K562 (cell line): Measurements from ENCODE around the gene NEURL1B. TPM values are rescaled to one million over a fixed set of nuclear protein-coding genes. Genes with fewer than 3 reads are reported as not detected.

Experiments used
- ATAC-seq: fragments of 200-7000 bp; cut with Tn5 transposase; 3 replicates; pipeline ENCODE4 v1.9.1; 2020; ENCODE audit warnings: moderate library complexity
- BruUV-seq: library from RNA; stranded (reverse); fragments of 400-500 nt; replicated peaks from 2 replicates; lab custom pipeline; 2021; lab: Mats Ljungman, UMichigan
- CTCF ChIA-PET: fragments of 300-600 bp; formaldehyde crosslinking; extraction: SDS; loops from one replicate; lab custom pipeline; 2021; ENCODE audit warnings: low intra/inter-chr PET ratio; lab: Yijun Ruan, JAX
- POLR2A ChIA-PET: fragments of 300-600, 350-650 bp; sonication (Branson Sonifier 250); formaldehyde crosslinking; extraction: SDS; loops from one replicate; lab custom pipeline; 2021; ENCODE audit warnings: antibody characterized with exemption, inconsistent platforms; lab: Yijun Ruan, JAX
- DNase-seq, 4 experiments: peaks; one replicate each; pipeline versions ENCODE4 v3.0.0 to v3.0.0-alpha.2; 2011 to 2018; ENCODE audit warnings: low spot score in 3 of 4, mixed read lengths in 3 of 4; ENCODE audit errors: extremely low read depth in 1 of 4
- FAIRE-seq: peaks from 2 replicates; lab custom pipeline; 2011; peaks lifted over from hg19 to GRCh38; lab: Jason Lieb, UNC
- H2AFZ ChIP-seq: 2 replicates; pipeline ENCODE4 v1.6.0; 2011; ENCODE audit warnings: low read depth, low read length, control low read depth, inconsistent platforms
- H3K27ac ChIP-seq: fragments of 200-600 bp; 3 replicates; pipeline ENCODE4 v1.8.0; 2011; ENCODE audit warnings: low read depth, mild to moderate bottlenecking, control low read depth, inconsistent platforms, low read length, moderate library complexity, mixed read lengths; ENCODE audit errors: extremely low read depth
- H3K27me3 ChIP-seq, 2 experiments: fragments of 300-600 bp in 1 of 2; 2 replicates in 1 of 2; 3 replicates in 1 of 2; pipeline versions ENCODE4 v1.6.0 to v1.8.0; 2011; ENCODE audit warnings: inconsistent platforms in 2 of 2, low read length in 2 of 2, mild to moderate bottlenecking in 1 of 2, mixed read lengths in 1 of 2, moderate library complexity in 1 of 2; ENCODE audit not compliant: control insufficient read depth in 2 of 2, insufficient read depth in 2 of 2
- H3K36me3 ChIP-seq: fragments of 300-600 bp; 3 replicates; pipeline ENCODE4 v1.8.0; 2011; ENCODE audit warnings: mild to moderate bottlenecking, low read length, inconsistent platforms; ENCODE audit not compliant: control insufficient read depth, insufficient read depth
- H3K4me1 ChIP-seq, 2 experiments: fragments of 200-600 bp in 1 of 2; replicated peaks in 1 of 2; 2 replicates in 1 of 2; 3 replicates in 1 of 2; pipeline versions ENCODE4 v1.5.1 to v1.8.0; 2011; ENCODE audit warnings: inconsistent platforms in 2 of 2, low read length in 2 of 2, mild to moderate bottlenecking in 1 of 2, mixed read lengths in 1 of 2, moderate library complexity in 1 of 2; ENCODE audit not compliant: control insufficient read depth in 2 of 2, insufficient read depth in 2 of 2
- H3K4me2 ChIP-seq: 2 replicates; pipeline ENCODE4 v1.6.1; 2011; ENCODE audit warnings: low read length, control low read depth, inconsistent platforms, mixed read lengths; ENCODE audit not compliant: insufficient read depth
- H3K4me3 ChIP-seq: fragments of 200-600 bp; sonication (generic), shearing (Covaris generic); 2 replicates; pipeline ENCODE4 v1.5.1; 2016; ENCODE audit warnings: control low read depth, inconsistent platforms
- H3K79me2 ChIP-seq: fragments of 200-600 bp; 3 replicates; pipeline ENCODE4 v1.8.0; 2011; ENCODE audit warnings: low read length, inconsistent platforms; ENCODE audit not compliant: control insufficient read depth, insufficient read depth
- H3K9ac ChIP-seq, 2 experiments: 2 replicates each; pipeline versions ENCODE4 v1.6.0 to v1.6.1; 2011; ENCODE audit warnings: low read depth in 2 of 2, low read length in 2 of 2, control low read depth in 1 of 2, inconsistent platforms in 1 of 2, mild to moderate bottlenecking in 1 of 2, mixed read lengths in 1 of 2; ENCODE audit not compliant: insufficient read depth in 1 of 2
- H3K9me1 ChIP-seq: one replicate; pipeline ENCODE4 v1.6.0; 2011; ENCODE audit warnings: inconsistent platforms, mild to moderate bottlenecking, low read length, moderate library complexity; ENCODE audit not compliant: control insufficient read depth, insufficient read depth
- H3K9me3 ChIP-seq: replicated peaks from 2 replicates; pipeline ENCODE4 v1.5.1; 2011; ENCODE audit warnings: low read depth, low read length, inconsistent platforms; ENCODE audit not compliant: control insufficient read depth, insufficient read depth
- H4K20me1 ChIP-seq: replicated peaks from 2 replicates; pipeline ENCODE4 v1.6.1; 2011; ENCODE audit warnings: low read length, inconsistent platforms, mixed read lengths; ENCODE audit not compliant: control insufficient read depth, insufficient read depth
- CBX2 ChIP-seq: fragments of 200-600 bp; sonication (generic); IDR thresholded peaks from one replicate; pipeline ENCODE4 v1.6.1; 2012; ENCODE audit warnings: mild to moderate bottlenecking, low read length, inconsistent platforms; ENCODE audit not compliant: insufficient read depth, poor library complexity, severe bottlenecking
- MBD2 ChIP-seq: sonication (generic); IDR thresholded peaks from 2 replicates; pipeline ENCODE4 v1.6.1; 2016; ENCODE audit warnings: low read depth, borderline replicate concordance
- MTF1 ChIP-seq: fragments of 250-450 bp; sonication (Bioruptor Pico); IDR thresholded peaks from 2 replicates; pipeline ENCODE4 v1.9.0; 2021; ENCODE audit warnings: moderate library complexity, mild to moderate bottlenecking, inconsistent platforms, borderline replicate concordance
- NKRF ChIP-seq: fragments of 450-650 bp; IDR thresholded peaks from 2 replicates; pipeline ENCODE4 v1.6.1; 2016; ENCODE audit warnings: borderline replicate concordance
- NR0B1 ChIP-seq: fragments of 450-650 bp; IDR thresholded peaks from one replicate; pipeline ENCODE4 v1.6.1; 2018; ENCODE audit warnings: mild to moderate bottlenecking, moderate library complexity; ENCODE audit not compliant: partially characterized antibody
- POLR3G ChIP-seq: IDR thresholded peaks from 2 replicates; pipeline ENCODE4 v1.6.1; 2011; ENCODE audit not compliant: insufficient read length, insufficient replicate concordance; ENCODE audit errors: extremely low read depth
- ZNF24 ChIP-seq: fragments of 450-650 bp; IDR thresholded peaks from 2 replicates; pipeline ENCODE4 v1.6.1; 2016
- ZNF354B ChIP-seq: fragments of 250-450 bp; sonication (Bioruptor Pico); IDR thresholded peaks from 2 replicates; pipeline ENCODE4 v1.4.0; 2020
- WGBS: fragments of 100-300 bp; shearing (Covaris generic); methylation state at CpG from one replicate; pipeline ENCODE4 v1.1.6; 2016; ENCODE audit warnings: low coverage, mixed read lengths; ENCODE audit not compliant: insufficient coverage; ENCODE audit errors: missing lambda C conversion rate; 5-methylcytosine and 5-hydroxymethylcytosine counted together
- in situ Hi-C: fragments of 300-500 bp; cut with MboI; formaldehyde crosslinking; loops from 4 replicates; pipeline ENCODE4 v1.15.0; 2018; ENCODE audit warnings: inconsistent platforms, mixed read lengths
- intact Hi-C: fragments of 100-400 bp; cut with micrococcal nuclease; formaldehyde crosslinking; loops from 2 replicates; pipeline ENCODE4 v1.14.2; 2022
- polyA plus RNA-seq, 8 experiments: library from polyadenylated mRNA; depleted of rRNA in 4 of 8; stranded (reverse) in 5 of 8; unstranded in 3 of 8; fragments of >200 nt; fragmentation: Nextera tagmentation in 2 of 8; fragmentation: Illumina TruSeq in 1 of 8; extraction: Ambion mirVana in 2 of 8; extraction: Trizol in 1 of 8; gene quantifications; 2 replicates each; pipeline versions ENCODE4 v1.2.1 to v1.2.3, GENCODE V29; 2011 to 2014; ENCODE audit warnings: inconsistent platforms in 1 of 8, missing spikeins in 1 of 8
- total RNA-seq, 7 experiments: library from RNA; depleted of rRNA in 6 of 7; stranded (reverse); fragments of >200 nt in 6 of 7; fragmentation: Illumina TruSeq in 2 of 7; extraction: Trizol in 2 of 7; gene quantifications; 2 replicates each; pipeline versions ENCODE4 v1.2.1 to v1.2.3, GENCODE V29; 2011 to 2021; ENCODE audit warnings: low replicate concordance in 1 of 7
- TF ChIP-seq, protein P1 (sequence below): IDR thresholded peaks from 2 replicates; pipeline ENCODE4 v1.6.1; 2011; ENCODE audit warnings: borderline replicate concordance, low read depth, mild to moderate bottlenecking, moderate library complexity, low read length; ENCODE audit not compliant: insufficient read depth, poor library complexity, severe bottlenecking

NEURL1B gene
- total and polyA plus RNA-seq, 9 of the 15 experiments (the other 6 are each of a cell fraction or from before 2014, with no cell fraction given) = 0.04 TPM; not detected in 8

- Histone ChIP-seq H3K27me3 (peaks cover 4 to 49% of the 10 kb centered on the region in 2 experiments; a peak in 4 of 5 replicates), H4K20me1 (no peaks in the 10 kb centered on the region), H3K9me1 (no peaks in the 10 kb centered on the region), H2AFZ (no peak overlapping the region), H3K4me2 (no peak overlapping the region), H3K27ac (no peak overlapping the region), H3K79me2 (no peaks in the 10 kb centered on the region), H3K4me1 (peaks cover 0 to 7% of the 10 kb centered on the region in 2 experiments; a peak in 1 of 5 replicates), H3K4me3 (no peak overlapping the region), H3K36me3 (no peaks in the 10 kb centered on the region), H3K9me3 (no peaks in the 10 kb centered on the region), H3K9ac (no peak overlapping the region)
- ATAC-seq = no peak
- TF ChIP-seq ZNF24 (peak; percentile 91), ZNF354B (CRISPR knock-in tag) (no peak), NR0B1 (no peak)
- no TSS peak for BruUV-seq
- ChIA-PET POLR2A (interaction anchor here (0.7 kb wide), 1 partner anchor 28 kb away, joined by 3 read pairs; no protein-coding TSS in a partner anchor), CTCF (no interaction called here)
- in situ Hi-C loops = no loop called here
- 33% methylated on average over 9 of the region's 9 CpGs for WGBS
- no peak for DNase-seq
- intact Hi-C loops = no loop called here
- no peak for FAIRE-seq
Observed at GRCh38 chr5:172670444-172670843, 29.4 kb downstream of the NEURL1B start.

GRCh38 chr5:172671091-172671490 is 30.0 kb downstream of the NEURL1B start:
- no TSS peak for BruUV-seq
- intact Hi-C loops = no loop called here
- ChIA-PET CTCF (no interaction called here), POLR2A (no interaction called here)
- Histone ChIP-seq H3K9me1 (no peaks in the 10 kb centered on the region), H3K4me3 (no peak overlapping the region), H3K79me2 (no peaks in the 10 kb centered on the region), H3K9me3 (no peaks in the 10 kb centered on the region), H2AFZ (no peak overlapping the region), H3K9ac (no peak overlapping the region), H3K27me3 (peaks cover 4 to 48% of the 10 kb centered on the region in 2 experiments; a peak in 4 of 5 replicates), H3K4me1 (peaks cover 0 to 7% of the 10 kb centered on the region in 2 experiments; a peak in 1 of 5 replicates), H4K20me1 (no peaks in the 10 kb centered on the region), H3K36me3 (no peaks in the 10 kb centered on the region), H3K4me2 (no peak overlapping the region), H3K27ac (no peak overlapping the region)
- DNase-seq = no peak
- in situ Hi-C loops = no loop called here
- FAIRE-seq = no peak
- WGBS = 0% methylated on average over 5 of the region's 5 CpGs
- ATAC-seq = no peak
- TF ChIP-seq CBX2 (no peak), POLR3G (no peak), MBD2 (no peak), MTF1 (CRISPR knock-in tag) (no peak), NKRF (no peak)
- TF ChIP-seq, protein P1, sequence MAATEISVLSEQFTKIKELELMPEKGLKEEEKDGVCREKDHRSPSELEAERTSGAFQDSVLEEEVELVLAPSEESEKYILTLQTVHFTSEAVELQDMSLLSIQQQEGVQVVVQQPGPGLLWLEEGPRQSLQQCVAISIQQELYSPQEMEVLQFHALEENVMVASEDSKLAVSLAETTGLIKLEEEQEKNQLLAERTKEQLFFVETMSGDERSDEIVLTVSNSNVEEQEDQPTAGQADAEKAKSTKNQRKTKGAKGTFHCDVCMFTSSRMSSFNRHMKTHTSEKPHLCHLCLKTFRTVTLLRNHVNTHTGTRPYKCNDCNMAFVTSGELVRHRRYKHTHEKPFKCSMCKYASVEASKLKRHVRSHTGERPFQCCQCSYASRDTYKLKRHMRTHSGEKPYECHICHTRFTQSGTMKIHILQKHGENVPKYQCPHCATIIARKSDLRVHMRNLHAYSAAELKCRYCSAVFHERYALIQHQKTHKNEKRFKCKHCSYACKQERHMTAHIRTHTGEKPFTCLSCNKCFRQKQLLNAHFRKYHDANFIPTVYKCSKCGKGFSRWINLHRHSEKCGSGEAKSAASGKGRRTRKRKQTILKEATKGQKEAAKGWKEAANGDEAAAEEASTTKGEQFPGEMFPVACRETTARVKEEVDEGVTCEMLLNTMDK = no peak
